HG03108 (cell line): ENCODE results near the gene SHB.

Experiments
- ATAC-seq: cut with Tn5 transposase; IDR thresholded peaks from one replicate; pipeline ENCODE4 v1.9.1; 2021; ENCODE audit warnings: moderate library complexity; ENCODE audit not compliant: unreplicated experiment

SHB gene

GRCh38 chr9:38088006-38088925, 19.2 kb upstream of the SHB start:
- ATAC-seq = peak; percentile 53

- no peak for ATAC-seq
These were observed 17.5 kb upstream of the SHB start for GRCh38 chr9:38086496-38086895.

GRCh38 chr9:38085308-38085707, 16.3 kb upstream of the SHB start:
- ATAC-seq = no peak

- no peak for ATAC-seq
These were observed 15.5 kb upstream of the SHB start for GRCh38 chr9:38084556-38084880.

GRCh38 chr9:38083858-38084555, 15.0 kb upstream of the SHB start:
- ATAC-seq = no peak

GRCh38 chr9:38082446-38083287, 13.6 kb upstream of the SHB start:
- ATAC-seq = no peak

- ATAC-seq = no peak
These were observed 12.5 kb upstream of the SHB start for GRCh38 chr9:38081356-38082108.

GRCh38 chr9:38079461-38080031, 10.5 kb upstream of the SHB start:
- ATAC-seq = no peak

GRCh38 chr9:38075272-38075671, 6.2 kb upstream of the SHB start:
- ATAC-seq = no peak

GRCh38 chr9:38074441-38074961, 5.5 kb upstream of the SHB start:
- ATAC-seq = no peak

GRCh38 chr9:38073882-38074281, 4.9 kb upstream of the SHB start:
- ATAC-seq = no peak

- no peak for ATAC-seq
These were observed 2.6 kb upstream of the SHB start for GRCh38 chr9:38071470-38072134.

GRCh38 chr9:38067859-38068681, 957 bp downstream of the SHB start:
- ATAC-seq = no peak

GRCh38 chr9:38066914-38067858, 1.8 kb downstream of the SHB start:
- no peak for ATAC-seq

- ATAC-seq = no peak
These were observed 2.7 kb downstream of the SHB start for GRCh38 chr9:38066197-38066913.

- peak; percentile 36 for ATAC-seq
These were observed 3.5 kb downstream of the SHB start for GRCh38 chr9:38065369-38066075.
